SH-SY5Y (cell line): Measurements from ENCODE around the gene PLEKHA6.

Source experiments
- GATA2 ChIP-seq: IDR thresholded peaks from 2 replicates; pipeline ENCODE4 v1.6.1; 2011; ENCODE audit warnings: mild to moderate bottlenecking, low read depth, low read length
- GATA3 ChIP-seq: IDR thresholded peaks from 2 replicates; pipeline ENCODE4 v1.6.1; 2011; ENCODE audit warnings: low read depth, mild to moderate bottlenecking, low read length, moderate library complexity

DNA sequence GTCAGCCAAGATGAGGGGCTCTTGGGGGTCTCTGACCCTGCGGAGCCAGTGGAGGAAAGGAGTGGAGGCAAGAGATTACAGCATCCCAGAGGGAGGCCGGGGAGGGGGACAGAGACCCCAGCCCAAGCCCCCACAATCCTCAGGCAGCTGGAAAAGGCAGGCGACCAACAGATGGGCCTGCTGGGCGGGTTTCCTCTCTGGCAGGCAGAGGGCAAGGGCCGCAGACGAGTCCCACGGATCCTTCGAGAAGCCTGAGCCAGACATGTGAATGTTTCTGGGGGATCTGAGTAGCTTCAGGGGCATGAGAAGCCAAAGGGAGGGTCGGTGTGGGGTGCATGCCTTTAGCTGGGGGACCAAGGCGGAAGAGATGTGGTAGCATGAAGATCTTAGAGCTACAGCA is 2.1 kb upstream of the PLEKHA6 start:
- TF ChIP-seq GATA2 (no peak), GATA3 (no peak)
